Ecto neural progenitor cell (in vitro differentiated cells): ENCODE data around the gene LAPTM5.
A peak's percentile ranks its signal among the peaks of the same experiment; 100 is the strongest.

ENCODE experiments used
- DNase-seq: peaks from one replicate; pipeline ENCODE4 v3.0.0-alpha.2; 2018; ENCODE audit warnings: low spot score

Gene LAPTM5

GRCh38 chr1:30714536-30715090 lies 43.0 kb downstream of the LAPTM5 start:
- DNase-seq = no peak

DNA sequence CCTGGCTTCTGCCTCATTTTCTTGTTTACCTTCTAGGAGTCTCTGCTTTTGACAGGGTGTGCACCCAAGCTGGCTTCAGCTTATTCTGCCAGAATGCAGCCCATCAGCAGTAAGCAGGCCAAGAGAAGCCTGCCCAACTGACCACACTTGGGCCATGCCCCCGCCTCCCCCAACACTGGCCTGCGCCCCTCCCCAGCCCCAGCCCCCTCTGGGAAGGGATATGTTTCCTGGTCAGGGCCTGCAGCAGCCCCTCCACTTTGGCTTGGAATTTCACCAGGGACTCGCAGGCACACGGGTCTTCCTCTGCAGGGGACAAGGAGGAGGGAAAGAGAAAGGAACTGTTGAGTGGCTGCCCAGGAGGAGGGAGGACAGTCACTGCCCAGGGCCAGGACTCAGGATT lies 43.5 kb downstream of the LAPTM5 start:
- DNase-seq = no peak

GRCh38 chr1:30713311-30713710 lies 44.3 kb downstream of the LAPTM5 start:
- DNase-seq = no peak

DNA sequence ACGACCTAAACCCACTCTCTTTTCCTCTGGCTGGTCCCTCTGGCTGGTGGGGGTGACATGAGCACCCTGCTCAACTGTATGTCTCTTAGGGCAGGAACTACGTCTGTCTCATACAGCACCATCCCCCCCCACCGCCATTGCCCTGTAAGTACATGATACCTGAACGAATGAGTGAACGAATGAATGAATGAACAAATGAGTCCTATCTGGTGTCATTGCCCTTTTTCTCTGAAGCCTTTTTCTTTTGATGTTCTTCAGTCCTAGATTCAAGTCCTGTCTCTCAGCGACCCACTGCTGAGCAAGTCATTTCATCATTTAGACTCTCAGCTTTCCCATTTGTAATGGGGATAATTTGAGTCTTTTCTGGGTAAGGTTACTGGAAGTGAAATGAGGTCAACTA lies 45.0 kb downstream of the LAPTM5 start:
- no peak for DNase-seq

- DNase-seq = no peak
These were observed 47.2 kb downstream of the LAPTM5 start for GRCh38 chr1:30710407-30710806.

GRCh38 chr1:30708361-30708728 lies 49.2 kb downstream of the LAPTM5 start:
- no peak for DNase-seq

DNA sequence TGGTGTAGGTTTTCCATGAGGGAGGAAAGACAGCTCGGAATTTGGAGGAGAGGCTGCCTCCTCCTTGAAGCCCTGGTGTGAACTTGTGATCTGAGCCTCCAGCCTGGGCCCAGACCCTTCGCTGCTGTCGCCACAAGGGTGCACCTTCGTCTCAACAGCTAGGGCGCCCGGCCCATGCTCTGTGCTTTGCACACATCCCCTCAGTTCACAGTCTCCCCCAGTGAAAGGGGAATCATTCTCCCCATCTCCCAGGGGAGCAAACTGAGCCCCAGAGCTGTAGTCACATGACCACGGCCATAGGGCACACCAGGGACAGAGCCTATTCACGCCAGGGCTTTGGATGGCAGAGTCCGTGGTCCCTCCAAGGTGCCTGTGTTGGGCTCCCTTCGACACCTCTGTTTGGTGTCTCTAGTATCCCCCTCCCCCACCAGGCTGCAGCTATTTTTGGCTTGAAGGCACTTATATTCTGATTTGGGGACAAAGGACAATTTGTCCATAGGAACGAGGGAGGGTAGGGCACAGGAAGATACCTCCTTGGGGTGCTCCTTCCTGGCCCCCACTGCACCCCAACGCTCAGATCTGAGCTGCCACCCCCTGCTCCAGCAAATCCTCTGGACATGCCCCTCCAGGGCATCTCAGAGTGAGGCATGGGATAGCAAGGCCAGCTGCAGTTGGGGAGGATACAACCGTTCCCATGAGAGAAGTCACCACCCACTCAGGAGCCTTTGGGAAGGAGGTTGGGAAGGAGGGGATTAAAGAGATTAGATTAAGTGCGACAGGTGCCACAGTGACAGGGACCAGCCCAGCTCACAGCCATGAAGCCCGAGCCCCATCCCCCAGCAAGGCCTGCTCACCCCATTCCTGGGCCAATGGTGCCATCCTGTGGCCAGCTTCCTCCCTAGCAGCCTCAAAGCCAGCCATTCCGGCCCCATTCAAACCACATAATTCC lies 49.9 kb downstream of the LAPTM5 start:
- peak; percentile 90 for DNase-seq

DNA sequence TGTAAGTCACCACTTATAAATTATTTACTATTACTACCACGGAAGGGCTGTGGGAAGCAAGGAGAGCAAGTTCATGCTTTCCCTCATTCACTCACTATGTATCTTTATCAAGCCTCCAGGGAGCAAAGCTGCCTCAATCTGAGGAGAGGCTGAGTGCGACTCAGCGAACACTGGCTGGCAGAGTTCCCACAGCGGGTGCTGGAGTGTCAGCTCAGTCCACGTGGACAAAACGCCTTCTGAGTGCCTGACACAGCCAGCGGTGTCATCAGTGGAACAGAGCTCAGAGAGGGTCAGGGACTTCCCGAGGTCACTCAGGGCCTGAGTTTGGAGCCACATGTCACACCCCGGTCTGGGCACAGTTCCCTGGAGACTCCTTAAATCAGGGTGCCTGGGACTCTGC lies 51.0 kb downstream of the LAPTM5 start:
- DNase-seq = no peak

DNA sequence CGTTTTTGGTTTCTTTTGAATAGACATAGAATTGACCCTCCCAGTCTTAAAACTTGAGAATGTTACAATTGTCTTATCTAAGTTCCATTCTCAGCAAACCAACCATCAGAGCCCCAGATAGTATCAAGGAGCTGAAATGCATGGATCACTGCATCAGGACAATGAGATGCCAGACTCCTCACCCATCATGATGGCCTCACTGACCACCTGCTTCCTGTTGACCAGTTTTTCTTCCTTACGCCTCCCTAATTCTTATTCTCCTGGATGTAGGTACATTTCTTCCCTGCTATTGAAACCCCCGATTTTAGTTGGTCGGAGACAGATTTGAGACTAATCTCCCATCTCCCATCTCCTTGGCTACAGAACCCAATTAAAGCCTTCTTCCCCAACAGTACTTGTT lies 51.9 kb downstream of the LAPTM5 start:
- no peak for DNase-seq

GRCh38 chr1:30704765-30705509 lies 52.6 kb downstream of the LAPTM5 start:
- no peak for DNase-seq

DNA sequence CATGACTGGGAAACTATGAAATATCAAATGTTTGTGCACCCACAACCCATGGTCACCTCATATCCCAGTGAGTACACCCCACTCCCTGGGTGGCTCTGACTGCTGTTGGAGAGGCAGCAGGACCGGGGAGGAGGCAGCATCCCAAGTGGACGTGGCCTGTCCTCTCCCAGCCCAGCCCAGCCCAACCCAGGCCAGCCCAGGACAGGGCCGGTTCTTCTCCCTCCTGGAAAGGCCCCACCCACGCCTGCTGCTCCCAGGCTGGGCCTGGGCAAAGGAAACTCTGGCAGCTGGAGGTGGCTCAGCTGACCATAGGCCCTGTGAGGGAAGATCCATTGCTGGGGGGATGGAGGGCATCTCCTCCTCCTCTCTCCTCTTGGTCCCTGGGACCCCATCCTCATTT lies 53.3 kb downstream of the LAPTM5 start:
- DNase-seq = no peak

DNA sequence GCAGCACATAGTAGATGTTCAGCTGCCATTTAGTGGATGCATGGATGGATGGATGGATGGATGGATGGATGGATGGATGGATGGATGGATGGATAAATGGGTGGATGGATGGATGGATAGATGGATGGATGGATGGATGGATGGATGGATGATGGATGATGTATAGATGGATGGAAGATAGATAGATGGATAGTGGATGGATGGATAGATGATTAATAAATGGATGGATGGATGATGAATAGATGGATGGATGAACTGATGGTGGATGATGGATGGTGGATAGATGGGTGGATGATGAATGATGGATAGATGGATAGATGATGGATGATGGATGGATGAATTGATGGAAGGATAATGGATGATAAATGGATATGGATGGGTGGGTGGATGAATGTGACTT lies 54.8 kb downstream of the LAPTM5 start:
- DNase-seq = no peak

DNA sequence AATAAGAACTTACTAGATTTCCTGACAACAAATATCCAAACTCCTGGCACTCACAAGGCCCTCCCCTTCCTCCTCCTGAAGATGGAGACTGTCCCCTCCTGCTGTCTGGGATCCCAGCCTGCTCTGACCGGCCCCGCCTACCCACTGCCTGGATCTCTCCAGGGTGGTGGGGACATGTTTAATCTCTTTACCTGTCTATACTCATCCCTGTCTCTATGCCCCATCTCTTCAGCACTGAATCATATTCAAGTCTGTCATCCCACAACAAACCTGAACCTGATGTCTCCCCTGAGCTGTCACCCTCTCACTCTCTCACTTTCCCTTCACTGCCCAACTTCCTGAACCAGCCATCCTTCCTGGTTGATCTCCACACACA lies 56.3 kb downstream of the LAPTM5 start:
- no peak for DNase-seq

- no peak for DNase-seq
These were observed 56.9 kb downstream of the LAPTM5 start for GRCh38 chr1:30700528-30701257.

GRCh38 chr1:30699762-30700161 lies 57.8 kb downstream of the LAPTM5 start:
- no peak for DNase-seq

GRCh38 chr1:30698401-30698981 lies 59.1 kb downstream of the LAPTM5 start:
- no peak for DNase-seq

DNA sequence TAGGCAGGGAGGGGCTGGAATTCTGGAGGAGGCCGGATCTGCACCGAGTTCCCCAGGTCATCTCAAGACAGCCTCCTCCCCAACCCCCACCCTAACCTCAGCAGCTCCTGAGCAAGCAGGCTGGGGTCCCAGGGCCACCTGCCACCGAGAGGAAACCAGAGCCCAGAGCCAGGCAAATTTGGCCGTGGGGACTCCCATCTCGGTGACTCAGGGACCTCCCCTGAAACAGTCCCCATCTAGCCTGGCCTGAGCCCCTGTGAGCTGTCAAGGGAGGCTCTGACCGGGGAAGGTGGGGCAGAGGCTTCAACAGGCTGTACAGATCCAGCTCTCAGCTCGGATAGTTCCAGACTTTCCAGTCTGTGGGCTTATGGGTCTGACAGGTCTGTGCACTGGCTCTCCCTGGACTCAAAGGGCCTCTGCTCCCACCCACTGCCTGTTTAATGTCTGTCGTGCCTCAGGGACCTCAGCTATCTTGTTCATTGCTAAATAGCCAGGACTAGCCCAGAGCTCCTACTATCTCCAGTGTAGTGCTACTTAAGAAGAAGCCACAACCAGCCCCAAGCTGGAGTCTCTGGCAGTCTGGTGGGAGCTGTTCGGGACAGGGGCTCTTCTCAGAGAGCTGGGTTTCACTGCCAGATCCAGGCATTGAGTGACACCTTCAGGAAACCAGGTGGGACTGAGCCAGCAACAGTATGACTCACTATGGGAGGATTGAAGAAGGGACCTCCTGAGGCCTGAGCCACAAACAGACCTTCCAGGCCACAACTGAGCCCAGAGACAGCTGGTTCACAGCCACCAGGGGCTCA lies 59.8 kb downstream of the LAPTM5 start:
- DNase-seq = no peak

- no peak for DNase-seq
These were observed 60.7 kb downstream of the LAPTM5 start for GRCh38 chr1:30696831-30697230.

DNA sequence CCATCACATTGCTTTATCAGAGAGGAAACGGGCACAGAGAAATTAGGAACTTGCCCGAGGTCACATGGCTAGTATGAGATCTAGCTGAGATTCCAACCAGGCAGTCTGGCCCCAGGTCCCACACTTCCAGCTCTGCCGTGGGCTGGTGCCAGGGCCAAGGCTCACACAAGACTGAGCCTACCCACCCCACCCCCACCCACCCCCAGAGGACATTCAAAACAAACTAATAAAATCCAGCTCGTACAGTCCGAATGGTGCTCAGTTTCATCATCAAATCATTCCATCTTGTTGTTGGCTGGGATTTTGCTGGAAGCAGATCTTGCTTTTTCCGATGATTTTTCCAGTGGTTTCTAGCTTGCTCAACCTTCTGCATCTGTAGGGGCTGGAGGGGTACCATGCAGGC lies 62.1 kb downstream of the LAPTM5 start:
- no peak for DNase-seq

GRCh38 chr1:30694280-30695175 lies 63.0 kb downstream of the LAPTM5 start:
- DNase-seq = no peak
